OCI-M2 (cell line): ENCODE data around the gene ANKRA2.
"Not testable (repeated sequence)": the region's sequence is repeated elsewhere in the genome, so short reads cannot be mapped to it uniquely, and the experiment has no call there.

Source experiments
- DNase-seq: peaks from one replicate; lab custom pipeline; 2025; ENCODE audit not compliant: unreplicated experiment; lab: John Stamatoyannopoulos, UW

Gene ANKRA2

DNA sequence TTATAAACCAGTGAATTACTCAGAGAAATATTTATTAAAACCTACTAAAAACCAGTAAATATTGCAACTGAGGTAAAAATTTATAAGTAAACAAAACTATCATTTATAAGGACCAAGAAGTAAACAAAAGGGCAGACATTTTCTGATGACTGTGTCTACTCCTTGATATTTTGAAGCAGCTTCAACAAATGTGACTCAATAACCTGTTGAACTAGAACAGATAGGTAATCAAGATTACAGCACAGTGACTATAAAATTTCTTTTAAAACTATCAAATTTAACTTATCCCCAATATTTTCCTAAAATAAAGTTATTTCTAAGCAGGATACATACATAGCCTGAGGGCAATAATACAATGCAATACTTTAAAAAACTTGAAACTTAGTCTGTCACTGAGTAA lies 12.8 kb downstream of the ANKRA2 start:
- no peak for DNase-seq

DNA sequence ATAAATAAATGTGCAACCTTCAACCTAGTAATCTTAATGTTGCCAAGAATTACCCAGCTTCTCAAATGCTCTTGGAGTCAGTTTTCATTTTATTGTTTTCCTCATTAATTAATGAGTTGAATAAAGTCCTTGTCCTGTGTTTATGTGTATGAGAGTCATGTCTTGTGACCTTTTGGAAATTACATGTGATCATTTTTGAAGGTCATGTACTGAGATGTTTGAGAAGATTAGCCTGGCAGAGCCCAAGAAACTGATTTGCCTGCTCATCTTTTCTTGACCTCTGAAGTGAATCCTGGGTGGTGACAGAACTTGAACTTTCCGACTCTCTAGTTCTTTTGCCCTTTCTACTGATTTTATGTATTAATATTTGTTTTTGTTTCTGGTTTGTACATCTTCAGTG lies 15.4 kb downstream of the ANKRA2 start:
- DNase-seq = no peak

DNA sequence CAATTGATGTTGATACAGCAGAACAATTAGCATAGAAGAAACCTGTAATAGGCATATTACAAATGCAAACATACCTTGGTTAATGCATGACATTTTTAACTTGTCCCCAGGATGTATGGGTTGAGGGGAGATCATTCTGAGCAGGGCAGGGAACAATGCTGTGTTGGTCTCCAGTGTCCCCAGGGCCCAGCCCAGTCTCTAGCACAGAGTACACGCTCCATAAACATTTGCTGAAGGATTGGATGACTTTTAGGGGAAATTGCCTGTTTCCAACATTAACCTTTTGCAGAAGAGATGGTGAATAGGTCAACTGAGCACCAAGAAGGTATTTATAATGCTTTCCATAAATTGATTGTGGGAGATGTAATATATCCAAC lies 20.0 kb downstream of the ANKRA2 start:
- DNase-seq = no peak

DNA sequence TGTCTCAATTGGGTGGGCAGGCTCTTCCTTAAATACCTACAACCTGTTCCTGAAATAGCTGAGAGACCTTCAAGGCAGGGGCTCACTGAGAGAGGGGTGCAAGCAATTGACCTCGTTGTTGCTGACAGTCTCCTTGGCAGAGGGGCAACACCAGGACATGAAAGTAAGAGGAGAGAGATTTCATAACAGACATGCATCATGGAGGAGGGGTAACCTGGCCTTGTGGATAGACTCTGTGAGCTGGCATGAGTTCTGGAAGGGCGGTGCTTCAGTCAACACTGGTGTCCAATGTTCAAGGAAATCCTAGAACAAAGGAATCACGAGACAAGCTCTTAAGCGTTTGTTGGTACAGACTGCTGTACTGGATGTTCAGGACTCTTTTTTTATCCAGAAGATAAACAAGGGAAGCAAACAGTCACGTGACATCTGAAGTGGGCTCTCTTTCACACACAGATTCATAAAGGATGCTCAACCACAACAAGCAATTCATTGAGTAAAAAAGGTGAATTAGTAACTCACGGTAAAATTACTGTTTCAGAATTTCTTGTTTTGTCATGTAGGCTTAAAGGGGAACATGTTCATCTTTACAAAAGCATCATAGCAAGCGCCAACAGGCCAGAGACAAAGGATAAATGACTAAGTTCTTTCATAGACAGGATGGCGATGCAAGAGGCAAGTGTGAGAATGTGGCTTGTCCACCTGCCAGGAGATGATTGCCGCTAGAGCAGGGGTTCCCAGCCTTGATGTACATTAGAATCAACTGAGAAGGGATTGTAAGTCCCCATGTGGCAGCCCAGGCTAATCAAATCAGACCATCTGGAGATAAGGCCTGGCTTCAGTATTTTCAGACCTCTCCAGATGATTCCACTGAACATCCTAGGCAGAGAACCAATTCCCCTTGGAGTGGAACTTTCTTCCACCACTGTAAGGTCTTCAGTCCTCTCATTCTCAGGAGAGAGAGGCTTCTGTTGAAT lies 20.7 kb downstream of the ANKRA2 start:
- DNase-seq = no peak

DNA sequence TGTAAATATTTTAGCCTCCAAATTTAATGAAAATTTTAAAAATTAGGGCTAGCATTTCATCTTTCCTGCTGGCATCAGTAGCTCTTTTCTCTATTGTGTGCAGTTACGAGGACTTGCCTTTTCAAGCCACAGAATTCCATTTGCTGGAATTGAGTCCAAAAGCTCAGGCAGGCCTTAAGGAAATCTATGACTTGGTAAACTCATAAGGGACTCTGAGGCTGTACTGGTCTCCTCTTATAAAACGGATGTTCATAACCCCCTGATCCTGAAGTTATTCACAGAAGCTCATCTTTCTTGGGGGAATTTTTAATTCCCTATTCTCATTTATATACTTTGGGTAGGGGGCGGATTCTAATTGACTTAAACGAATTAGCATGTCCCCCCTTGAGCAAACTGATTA lies 23.4 kb downstream of the ANKRA2 start:
- DNase-seq = no peak

DNA sequence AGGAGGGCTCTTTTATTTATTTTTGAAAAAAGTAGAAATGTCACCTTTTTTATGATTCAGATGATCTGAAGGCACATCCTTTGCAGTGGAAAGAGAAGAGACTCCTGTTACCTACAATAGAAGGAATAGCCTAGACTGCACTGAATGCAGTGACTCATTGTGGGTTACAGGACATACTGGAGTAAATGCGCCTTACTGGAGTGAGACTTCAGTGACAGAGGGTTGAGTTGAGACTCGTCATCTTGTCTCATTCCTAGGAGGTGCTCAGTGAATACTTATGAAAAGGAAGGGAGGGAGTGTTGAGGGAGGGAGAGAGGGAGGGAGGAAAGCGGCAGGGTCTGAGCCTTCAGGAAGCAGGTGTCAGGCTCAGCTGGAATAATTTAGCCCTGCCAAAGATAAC lies 25.2 kb downstream of the ANKRA2 start:
- no peak for DNase-seq

DNA sequence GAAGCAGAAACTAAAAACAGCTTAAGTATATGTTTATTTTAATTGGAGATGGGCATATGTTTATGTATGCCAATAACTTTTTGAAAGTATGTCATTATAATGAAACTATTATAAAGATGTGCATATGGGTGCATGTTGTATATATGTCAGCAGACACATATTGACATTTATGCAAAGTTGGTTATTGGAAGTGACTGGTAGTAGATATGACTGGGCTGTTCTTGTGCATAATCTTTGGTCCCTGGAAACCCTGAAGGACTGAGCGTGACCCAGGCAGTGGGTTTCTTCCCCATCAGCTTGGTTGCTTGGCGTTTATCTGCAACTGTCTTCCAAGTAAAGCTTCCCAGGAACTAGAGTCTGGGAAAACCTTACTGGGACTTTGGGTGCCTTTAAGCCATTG lies 25.7 kb downstream of the ANKRA2 start:
- DNase-seq = no peak

DNA sequence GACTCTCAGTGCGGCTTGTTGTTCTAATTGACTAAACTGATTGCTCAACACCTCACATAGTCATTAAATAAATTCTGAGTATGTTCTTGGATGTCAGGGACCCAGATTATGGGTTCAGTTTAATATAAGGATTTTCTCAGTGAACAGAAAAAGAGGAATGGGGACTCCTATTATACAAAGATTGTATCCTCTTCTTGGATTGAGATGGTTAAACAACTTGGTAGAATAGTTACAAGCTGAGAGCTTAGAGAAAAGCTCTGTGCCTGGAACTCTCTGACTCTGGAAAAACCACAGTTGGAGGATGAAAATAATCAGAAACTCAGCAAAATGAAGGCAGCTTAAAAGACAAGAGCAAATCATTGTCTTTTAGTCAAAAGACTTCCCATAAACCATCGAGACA lies 30.5 kb downstream of the ANKRA2 start:
- no peak for DNase-seq

DNA sequence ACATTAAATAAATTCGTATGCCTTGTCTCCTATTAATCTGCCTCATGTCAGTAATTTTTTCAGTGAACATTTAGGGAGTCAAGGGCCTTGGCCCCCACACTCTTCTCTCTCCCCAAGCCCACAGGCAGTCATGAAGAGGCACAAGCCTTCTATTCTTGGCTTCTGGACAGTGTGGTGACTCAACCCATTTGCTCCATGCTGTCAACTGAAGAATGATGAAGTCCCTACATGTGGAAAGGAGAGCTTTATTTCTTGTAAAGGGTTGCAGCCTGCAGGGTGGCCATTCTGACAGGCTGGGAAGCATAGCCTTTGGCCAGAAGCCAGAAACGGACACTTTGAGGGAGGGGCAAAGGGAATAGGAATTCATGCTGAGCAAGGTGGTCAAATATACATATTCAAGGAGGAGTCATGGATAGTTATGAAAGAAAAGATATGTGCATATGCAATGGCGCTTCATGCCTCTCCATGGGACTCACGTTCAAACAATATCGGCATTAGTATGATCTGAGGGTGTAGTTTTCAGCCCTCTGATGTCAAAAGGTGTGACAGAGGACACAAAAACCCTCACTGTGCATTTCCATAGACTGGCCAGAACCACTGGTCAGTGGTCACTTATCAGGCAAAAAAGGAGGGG lies 31.3 kb downstream of the ANKRA2 start:
- no peak for DNase-seq

DNA sequence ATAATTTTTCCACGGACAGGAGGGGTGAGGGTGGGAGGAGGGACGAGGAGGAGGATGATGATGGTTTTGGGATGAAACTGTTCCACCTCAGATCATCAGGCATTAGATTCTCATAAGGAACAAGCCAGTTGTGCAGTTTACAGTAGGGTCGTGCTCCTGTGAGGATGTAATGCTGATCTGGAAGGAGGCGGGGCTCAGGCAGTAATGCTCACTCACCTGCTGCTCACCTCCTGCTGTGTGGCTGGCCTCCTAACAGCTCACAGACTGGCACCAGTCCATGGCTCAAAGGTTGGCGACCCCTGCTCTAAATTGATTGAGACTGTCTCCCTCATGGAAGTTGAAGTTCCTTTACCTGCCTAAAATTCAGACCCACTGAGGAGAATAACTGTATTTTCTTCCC lies 33.2 kb downstream of the ANKRA2 start:
- no peak for DNase-seq

DNA sequence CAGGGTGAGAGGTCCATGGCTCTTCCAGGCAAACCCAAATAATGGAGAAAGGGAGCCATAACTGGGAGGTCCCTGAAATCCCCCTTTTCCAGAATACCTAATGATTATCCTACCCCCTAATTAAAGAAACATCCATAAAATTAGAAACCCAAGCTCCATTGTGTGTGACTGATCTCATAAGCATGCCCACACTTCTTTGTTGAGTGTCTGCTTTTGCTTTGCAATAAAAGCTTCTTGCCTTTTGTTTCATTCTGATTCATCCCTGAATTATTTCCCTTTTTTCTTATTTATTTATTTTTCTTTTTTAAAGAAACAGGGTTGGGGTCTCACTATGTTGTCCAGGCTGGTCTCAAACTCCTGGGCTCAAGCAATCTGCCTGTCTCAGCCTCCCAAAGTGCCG lies 34.1 kb downstream of the ANKRA2 start:
- DNase-seq = no peak

DNA sequence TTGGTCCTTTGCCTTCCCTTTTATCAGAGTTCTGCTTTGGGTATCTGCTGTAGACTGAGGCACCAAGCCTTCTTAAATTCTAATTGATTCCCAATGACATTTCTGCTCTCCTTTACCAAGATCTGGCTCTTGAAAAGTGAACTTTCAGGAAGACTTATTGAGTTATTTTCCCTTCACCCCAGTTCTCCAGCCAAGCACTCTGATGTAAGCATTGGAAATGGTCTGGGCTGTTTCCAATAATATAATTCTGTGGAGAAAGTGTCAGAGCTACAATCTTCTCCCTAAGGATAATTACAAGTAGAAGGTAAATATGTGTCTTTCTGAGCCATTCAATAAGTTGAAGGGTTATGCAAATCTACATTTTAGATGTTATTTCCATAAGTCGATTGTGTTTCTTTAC lies 36.4 kb downstream of the ANKRA2 start:
- no peak for DNase-seq

DNA sequence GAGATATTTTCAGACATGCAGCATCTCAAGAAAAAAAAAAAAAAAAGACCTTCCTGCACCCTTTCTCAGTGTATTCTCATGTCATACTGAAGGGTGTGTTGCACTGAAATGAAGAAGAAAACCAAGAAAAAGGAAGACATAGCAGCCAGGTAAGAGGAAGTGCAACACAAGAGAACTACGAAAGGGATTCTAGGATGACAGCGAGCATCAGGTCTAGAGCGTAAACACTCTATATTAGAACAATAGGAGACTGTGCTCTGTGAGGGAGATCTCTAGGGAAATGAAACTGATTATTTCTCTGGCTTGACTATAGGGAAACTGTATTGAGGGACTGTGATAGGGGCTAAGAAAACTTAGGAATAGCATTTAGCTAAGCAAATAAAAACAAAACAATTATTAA lies 37.2 kb downstream of the ANKRA2 start:
- DNase-seq = no peak

DNA sequence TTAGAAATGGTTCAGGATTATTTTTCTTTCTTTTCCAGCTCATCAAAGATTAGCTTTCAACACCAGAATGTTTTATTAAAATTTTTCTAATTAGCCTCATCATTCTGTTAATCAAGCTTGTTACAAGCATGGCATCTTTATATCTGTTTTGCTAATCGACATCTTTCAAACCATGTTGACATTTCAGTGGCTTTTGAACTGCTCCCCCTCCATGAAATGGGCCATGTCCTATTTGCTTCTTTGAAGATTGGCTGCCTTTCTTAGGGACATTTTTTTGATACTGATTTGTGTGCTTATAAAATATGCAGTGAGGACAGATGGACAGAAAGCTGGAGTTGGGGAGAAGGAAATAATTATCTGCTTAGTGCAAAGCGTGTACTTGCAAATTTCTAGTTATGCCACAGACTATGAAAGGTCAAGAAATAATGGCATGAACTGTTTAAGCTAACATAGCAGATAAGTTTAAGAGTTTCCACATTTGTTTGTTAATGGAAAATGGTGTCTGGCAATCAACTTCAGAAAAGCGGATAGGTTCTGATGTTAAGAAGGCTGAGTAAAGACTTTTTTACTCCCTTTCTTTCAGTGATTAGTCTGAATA lies 39.7 kb downstream of the ANKRA2 start:
- no peak for DNase-seq

DNA sequence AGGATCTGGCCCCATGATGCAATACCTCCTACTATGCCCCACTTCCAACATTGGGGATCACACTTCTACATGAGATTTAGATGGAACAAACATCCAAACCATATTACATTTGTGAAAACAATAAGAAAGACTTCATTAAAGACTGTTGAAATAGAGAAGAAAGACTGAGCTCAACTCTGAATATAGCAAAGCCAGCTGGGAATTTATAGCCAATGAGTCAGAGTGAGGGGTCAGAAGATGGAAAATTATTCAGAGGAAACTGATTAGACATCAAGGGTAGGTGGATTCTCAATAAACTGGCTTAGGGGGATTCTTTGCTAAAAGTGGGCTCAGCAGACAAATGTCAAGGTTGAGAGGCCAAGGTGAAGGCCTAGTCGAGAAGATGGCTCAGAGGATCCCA lies 41.6 kb downstream of the ANKRA2 start:
- no peak for DNase-seq

DNA sequence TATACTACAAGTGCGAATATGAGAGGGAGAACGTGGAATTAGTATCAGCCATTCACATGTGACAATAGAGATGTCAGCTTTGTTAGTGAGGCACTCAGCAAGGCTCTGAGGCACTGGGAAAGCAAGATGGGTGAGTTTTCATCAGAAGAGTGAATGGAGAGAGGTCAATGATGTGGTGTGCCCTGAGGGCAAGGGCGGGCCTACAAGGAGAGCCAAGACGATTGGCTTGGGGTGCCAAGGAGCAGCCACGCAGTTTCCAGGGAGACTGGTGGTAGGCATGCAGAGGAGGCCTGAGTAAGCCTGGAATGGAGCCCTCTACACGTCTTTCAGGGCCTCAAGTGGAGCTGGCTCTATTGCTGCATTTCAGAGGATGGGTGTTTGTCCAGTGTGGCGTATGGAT lies 42.5 kb downstream of the ANKRA2 start:
- no peak for DNase-seq

DNA sequence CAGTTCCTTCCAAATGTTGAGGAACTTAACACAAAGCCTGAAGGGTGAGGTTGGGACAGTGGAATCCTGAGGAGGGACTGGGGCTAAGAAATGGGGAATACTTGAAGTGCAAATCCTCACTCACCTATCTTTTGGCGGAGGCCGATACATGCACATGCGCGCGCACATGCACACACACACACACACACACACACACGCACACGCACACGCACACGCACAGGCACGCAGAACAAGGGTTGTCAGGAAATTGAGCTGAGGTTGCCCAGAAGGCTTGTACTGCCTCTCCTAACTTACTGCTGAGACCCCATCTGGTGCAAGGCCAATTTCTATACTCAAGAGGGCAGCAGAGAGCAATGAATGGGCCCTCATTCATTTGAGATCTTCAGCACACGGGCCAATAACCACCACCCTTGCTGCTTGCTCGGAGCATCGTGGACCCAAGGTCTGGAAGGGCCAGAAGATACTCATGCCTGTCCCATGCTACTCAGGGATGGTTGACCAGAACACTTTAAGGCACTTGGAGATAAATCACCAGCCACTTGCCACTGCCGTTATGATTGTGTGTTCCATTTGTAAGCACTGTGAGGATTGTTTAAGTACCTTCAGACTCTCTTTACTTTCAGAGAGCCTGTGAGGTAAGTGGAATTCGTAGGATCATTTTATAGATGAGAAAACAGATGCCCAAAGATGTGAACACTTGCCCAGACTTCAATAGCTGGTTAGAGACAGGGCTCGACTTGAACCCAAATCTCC lies 45.7 kb downstream of the ANKRA2 start:
- no peak for DNase-seq

DNA sequence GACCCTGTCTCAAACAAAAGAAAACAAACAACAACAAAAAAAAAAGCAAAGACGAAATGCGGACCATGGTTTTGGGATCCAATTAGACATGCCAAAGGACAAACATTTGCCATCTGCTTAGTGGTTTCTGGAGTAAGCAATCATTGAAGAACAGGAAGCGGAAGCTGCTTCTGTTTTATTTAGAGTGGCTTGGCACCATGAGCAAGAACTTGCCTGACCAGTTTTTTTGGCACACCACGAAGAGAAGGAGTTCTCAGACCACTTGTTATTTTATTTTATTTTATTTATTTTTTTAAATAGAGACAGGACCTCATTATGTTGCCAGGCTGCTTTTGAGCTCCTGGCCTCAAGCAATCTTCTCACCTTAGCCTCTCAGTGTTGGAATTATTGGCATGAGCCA lies 50.2 kb downstream of the ANKRA2 start:
- no peak for DNase-seq

DNA sequence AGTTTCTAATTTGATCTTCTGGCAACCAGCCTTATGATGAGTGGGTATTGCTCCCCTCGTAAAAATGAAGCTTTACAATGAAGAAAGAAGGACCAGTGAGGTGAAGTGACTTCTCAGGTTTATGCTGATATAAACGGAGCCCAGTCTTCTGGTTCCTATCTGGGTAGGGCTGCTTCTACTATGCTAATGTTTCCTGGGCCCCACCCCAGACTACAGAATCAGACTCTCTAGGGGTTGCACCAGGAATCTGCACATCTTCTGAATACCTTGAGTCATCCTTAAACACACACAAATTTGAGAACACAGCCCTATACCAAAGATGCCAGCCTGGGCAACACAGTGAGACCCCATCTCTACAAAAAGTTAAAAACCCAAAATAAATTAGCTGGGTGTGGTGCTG lies 51.0 kb downstream of the ANKRA2 start:
- DNase-seq = no peak

DNA sequence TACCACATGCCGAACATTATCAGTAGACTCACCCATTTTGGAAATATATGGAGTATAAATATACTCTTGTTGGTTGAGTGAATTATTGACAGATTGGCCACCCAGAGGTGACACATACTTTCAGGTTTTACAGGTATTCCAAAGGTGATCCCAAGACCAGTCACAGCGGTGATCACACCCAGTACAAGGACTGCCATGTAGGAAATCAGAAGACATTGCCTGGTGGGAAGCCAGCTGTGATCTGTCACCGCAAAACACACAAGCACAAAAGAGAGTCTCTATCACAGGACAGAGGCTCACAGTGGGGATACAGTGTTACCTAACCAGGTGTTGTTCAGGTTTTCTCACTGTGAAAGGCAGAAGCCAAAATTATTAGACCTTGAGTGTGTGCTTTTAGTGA lies 51.4 kb downstream of the ANKRA2 start:
- no peak for DNase-seq

DNA sequence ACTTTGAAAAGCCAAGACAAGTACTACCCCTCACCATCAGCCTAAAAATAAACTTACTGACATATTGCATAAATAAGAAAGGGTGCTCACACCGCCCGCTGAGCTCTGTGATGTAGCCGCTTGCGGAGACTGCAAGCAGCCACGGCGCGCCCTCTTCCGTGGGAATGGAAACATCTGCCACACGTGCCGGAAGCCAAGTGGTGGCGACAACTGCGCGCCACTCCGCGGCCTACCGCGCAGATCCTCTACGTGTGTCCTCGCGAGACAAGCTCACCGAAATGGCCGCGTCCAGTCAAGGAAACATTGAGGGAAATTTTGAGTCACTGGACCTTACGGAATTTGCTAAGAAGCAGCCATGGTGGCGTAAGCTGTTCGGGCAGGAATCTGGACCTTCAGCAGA lies 56.9 kb downstream of the ANKRA2 start:
- DNase-seq = not testable (repeated sequence)

DNA sequence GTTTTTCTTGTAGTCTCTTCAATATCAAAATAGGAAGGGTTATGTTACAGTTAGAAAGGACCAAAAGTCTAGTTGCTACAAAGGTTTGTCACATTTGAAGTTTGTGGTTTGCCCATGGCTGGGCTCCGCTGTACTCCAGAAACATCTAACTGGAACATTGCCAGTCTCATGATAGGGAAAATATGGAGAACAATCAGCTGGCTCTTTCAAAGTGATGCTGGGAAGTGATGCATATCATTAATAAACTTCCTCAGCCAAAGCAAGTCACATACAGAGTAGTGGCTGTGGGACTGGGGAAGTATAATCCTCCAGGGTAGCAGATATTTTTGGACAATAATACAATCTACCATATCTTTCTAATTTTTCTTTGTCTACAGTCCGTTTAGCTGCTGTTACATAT lies 58.4 kb downstream of the ANKRA2 start:
- no peak for DNase-seq
